Stimulated activated CD4-positive, alpha-beta T cell treated with anti-CD3 and anti-CD28 coated beads, Interleukin-12 subunit alpha, Interleukin-12 subunit beta, amount 100 ng/mL, for 4 hours (primary cell): Measurements from ENCODE around the gene CCDC78.

Source experiments
- DNase-seq: peaks from one replicate; pipeline ENCODE4 v3.0.0-alpha.2; 2020

Gene CCDC78

GRCh38 chr16:676913-677312 is 49.3 kb downstream of the CCDC78 start:
- no peak for DNase-seq

DNA sequence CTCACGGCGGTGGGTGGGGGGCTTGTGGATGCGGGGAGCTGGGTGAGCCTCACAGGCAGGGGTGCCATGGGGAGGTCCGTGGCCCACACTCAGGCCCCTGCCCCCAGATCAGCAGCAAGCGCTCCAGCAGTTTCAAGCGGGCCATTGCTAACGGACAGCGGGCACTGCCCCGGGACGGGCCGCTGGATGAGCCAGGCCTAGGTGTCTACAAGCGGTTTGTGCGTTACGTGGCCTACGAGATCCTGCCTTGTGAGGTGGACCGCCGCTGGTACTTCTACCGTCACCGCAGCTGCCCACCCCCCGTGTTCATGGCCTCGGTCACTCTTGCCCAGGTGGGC is 49.7 kb downstream of the CCDC78 start:
- no peak for DNase-seq

- no peak for DNase-seq
These were observed 50.2 kb downstream of the CCDC78 start for GRCh38 chr16:675884-676564.

DNA sequence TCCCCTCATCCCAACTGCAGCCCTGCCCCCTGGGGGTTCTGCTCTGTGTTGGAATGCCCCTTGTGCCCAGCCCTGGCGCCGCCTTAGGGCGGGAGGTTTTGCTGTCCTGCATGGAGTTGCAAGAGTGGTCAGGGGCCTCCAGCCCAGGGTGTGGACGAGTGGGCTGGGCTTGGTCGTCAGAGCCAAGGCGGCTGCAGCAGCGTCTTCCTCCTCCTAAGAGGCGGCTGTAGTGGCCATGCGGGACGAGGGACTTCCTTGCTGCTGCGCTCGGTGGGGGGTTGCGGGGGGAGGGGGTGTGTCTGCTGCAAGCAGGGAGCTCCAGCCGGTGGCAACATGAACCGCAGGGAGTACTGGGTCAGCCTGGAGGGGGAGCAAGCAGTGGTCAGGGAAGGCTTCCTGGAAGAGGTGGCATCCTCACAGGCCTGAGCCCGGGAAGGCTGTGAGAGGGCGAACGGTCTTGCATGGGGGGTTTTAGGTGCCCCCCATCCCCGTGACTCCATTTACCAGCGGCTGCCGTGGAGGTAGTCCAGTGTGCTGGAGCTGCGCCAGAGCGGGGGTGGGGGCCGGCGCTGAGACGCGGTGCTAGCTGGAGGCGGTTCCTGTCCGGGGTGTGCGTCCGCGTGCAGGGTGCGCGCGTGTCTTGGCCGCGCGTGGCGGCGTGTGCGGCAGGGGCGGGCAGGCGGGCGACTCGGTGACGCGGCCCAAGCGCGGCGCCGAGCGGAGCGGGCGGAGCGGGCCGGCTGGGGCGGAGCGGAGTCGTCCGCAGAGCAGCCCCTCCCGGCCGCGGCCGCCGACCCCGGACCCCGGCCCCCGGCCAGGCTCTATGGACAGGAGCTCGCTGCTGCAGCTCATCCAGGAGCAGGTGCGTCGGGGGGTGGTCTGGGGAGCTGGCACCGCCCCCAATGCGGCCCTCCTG is 51.0 kb downstream of the CCDC78 start, which contains the start of gene RHBDL1:
RHBDL1 (plus strand) TSS at position 704 of the 916 bp plus-strand sequence; CDS start at position 824, 120 bp downstream.
- DNase-seq: no peak

DNA sequence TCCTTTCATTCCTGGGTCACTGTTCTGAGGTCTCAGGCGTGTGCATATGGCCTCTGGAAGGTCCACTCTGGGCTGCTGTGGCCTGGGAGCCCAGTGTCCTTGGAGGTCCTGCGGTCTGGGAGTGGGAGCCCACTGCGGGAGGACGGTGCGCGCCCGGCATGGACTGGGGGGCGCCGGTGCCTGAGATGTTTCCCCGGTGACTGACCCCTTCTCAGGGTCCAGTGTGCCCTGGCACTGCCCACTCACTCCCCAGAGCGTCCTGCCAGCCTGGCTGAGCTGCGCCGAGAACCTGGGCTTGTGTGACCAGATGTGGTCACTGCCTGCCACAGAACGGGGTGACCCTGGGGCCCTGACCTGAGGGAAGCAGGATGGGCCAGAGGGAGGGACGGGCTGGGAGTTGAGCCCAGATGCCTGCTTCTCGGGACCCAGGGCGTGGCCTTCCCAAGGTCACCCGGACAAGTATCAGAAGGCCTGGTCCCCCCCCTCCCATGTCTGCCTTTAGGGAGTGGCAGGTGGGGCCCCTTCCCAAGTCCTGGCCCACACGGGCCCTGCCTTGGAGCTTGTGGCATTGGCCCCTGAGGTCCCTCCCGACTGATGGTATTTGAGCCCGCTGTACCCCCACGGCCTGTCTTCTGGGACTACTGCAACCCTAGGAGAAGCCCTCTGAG is 51.9 kb downstream of the CCDC78 start:
- DNase-seq: no peak

- DNase-seq: no peak
These were observed 52.7 kb downstream of the CCDC78 start for GRCh38 chr16:673399-673991.

- DNase-seq: no peak
These were observed 53.4 kb downstream of the CCDC78 start for GRCh38 chr16:672851-673250.
